ENCODE results near the gene CPT1A. TPM values are rescaled to one million over a fixed set of nuclear protein-coding genes. Genes with fewer than 3 reads are reported as not detected.

Gene CPT1A
- total RNA-seq, 1 donor from 2014 or later: 45.5 TPM

- H3K9me3 Mint-ChIP-seq: no peaks in the 10 kb centered on the region
- intact Hi-C loops (cut with micrococcal nuclease): no loop called here
Measured at GRCh38 chr11:68715456-68716122, 126.1 kb downstream of the CPT1A start.

GRCh38 chr11:68714060-68714856 is 127.5 kb downstream of the CPT1A start:
- no peaks in the 10 kb centered on the region for H3K4me1 Mint-ChIP-seq (ENCODE audit: low read depth)
- H3K4me3 Mint-ChIP-seq (ENCODE audit: low read depth): no peak overlapping the region
- H3K27me3 Mint-ChIP-seq (ENCODE audit: low read depth): peaks cover 4% of the 10 kb centered on the region
- no peaks in the 10 kb centered on the region for H3K9me3 Mint-ChIP-seq
- intact Hi-C loops (cut with micrococcal nuclease): no loop called here
- H3K27ac Mint-ChIP-seq: no peak overlapping the region
- H3K36me3 Mint-ChIP-seq (ENCODE audit: low read depth): no peaks in the 10 kb centered on the region
- DNase-seq (ENCODE audit: low spot score): no peak

More at GRCh38 chr11:68715456-68716122, 126.1 kb downstream of the CPT1A start:
- Mint-ChIP-seq H3K4me1 (ENCODE audit: low read depth) (no peaks in the 10 kb centered on the region), H3K36me3 (ENCODE audit: low read depth) (no peaks in the 10 kb centered on the region), H3K4me3 (ENCODE audit: low read depth) (no peak overlapping the region), H3K27ac (no peak overlapping the region), H3K27me3 (ENCODE audit: low read depth) (peaks cover 12% of the 10 kb centered on the region)
- no peak for DNase-seq (ENCODE audit: low spot score)

GRCh38 chr11:68711114-68711513 is 130.6 kb downstream of the CPT1A start:
- H3K27ac Mint-ChIP-seq: no peak overlapping the region
- DNase-seq (ENCODE audit: low spot score): no peak
- no peaks in the 10 kb centered on the region for H3K27me3 Mint-ChIP-seq (ENCODE audit: low read depth)
- H3K36me3 Mint-ChIP-seq (ENCODE audit: low read depth): no peaks in the 10 kb centered on the region
- H3K9me3 Mint-ChIP-seq: no peaks in the 10 kb centered on the region
- H3K4me3 Mint-ChIP-seq (ENCODE audit: low read depth): no peak overlapping the region
- H3K4me1 Mint-ChIP-seq (ENCODE audit: low read depth): no peaks in the 10 kb centered on the region
- intact Hi-C loops (cut with micrococcal nuclease): no loop called here

- Mint-ChIP-seq H3K27ac (no peak overlapping the region), H3K4me3 (ENCODE audit: low read depth) (no peak overlapping the region), H3K36me3 (ENCODE audit: low read depth) (no peaks in the 10 kb centered on the region), H3K4me1 (ENCODE audit: low read depth) (no peaks in the 10 kb centered on the region), H3K9me3 (no peaks in the 10 kb centered on the region), H3K27me3 (ENCODE audit: low read depth) (no peaks in the 10 kb centered on the region)
- no peak for DNase-seq (ENCODE audit: low spot score)
- intact Hi-C loops (cut with micrococcal nuclease): no loop called here
Measured at GRCh38 chr11:68710409-68710808, 131.3 kb downstream of the CPT1A start.

- Mint-ChIP-seq H3K27me3 (ENCODE audit: low read depth) (no peaks in the 10 kb centered on the region), H3K4me3 (ENCODE audit: low read depth) (no peak overlapping the region), H3K9me3 (no peaks in the 10 kb centered on the region), H3K4me1 (ENCODE audit: low read depth) (no peaks in the 10 kb centered on the region), H3K36me3 (ENCODE audit: low read depth) (no peaks in the 10 kb centered on the region), H3K27ac (no peak overlapping the region)
- intact Hi-C loops (cut with micrococcal nuclease): no loop called here
- DNase-seq (ENCODE audit: low spot score): no peak
Measured at GRCh38 chr11:68709062-68709461, 132.7 kb downstream of the CPT1A start.

GRCh38 chr11:68707527-68707926 is 134.2 kb downstream of the CPT1A start:
- Mint-ChIP-seq H3K9me3 (no peaks in the 10 kb centered on the region), H3K36me3 (ENCODE audit: low read depth) (no peaks in the 10 kb centered on the region), H3K27me3 (ENCODE audit: low read depth) (peaks cover 3% of the 10 kb centered on the region), H3K4me3 (ENCODE audit: low read depth) (no peak overlapping the region), H3K27ac (no peak overlapping the region), H3K4me1 (ENCODE audit: low read depth) (no peaks in the 10 kb centered on the region)
- intact Hi-C loops (cut with micrococcal nuclease): no loop called here
- DNase-seq (ENCODE audit: low spot score): no peak

- no peak for DNase-seq (ENCODE audit: low spot score)
- intact Hi-C loops (cut with micrococcal nuclease): no loop called here
- no peak overlapping the region for H3K27ac Mint-ChIP-seq
- no peak overlapping the region for H3K4me3 Mint-ChIP-seq (ENCODE audit: low read depth)
- H3K27me3 Mint-ChIP-seq (ENCODE audit: low read depth): peaks cover 6% of the 10 kb centered on the region
- no peaks in the 10 kb centered on the region for H3K4me1 Mint-ChIP-seq (ENCODE audit: low read depth)
- no peaks in the 10 kb centered on the region for H3K9me3 Mint-ChIP-seq
- no peaks in the 10 kb centered on the region for H3K36me3 Mint-ChIP-seq (ENCODE audit: low read depth)
Measured at GRCh38 chr11:68704887-68705286, 136.8 kb downstream of the CPT1A start.

Other genes starting within 250 kb of the CPT1A start
- 0.84 and 1.0 TPM in 2 replicates for gene GAL, start 157.4 kb downstream of the CPT1A start, total RNA-seq
- gene TESMIN, start 90.4 kb downstream of the CPT1A start, total RNA-seq: 3.8 and 5.5 TPM in 2 replicates
- gene MRPL21, start 61.9 kb upstream of the CPT1A start, total RNA-seq: 104 and 106 TPM in 2 replicates
- gene IGHMBP2, start 62.0 kb upstream of the CPT1A start, total RNA-seq: 31.3 and 31.6 TPM in 2 replicates
- not detected in 2 replicates for gene MRGPRD, start 139.1 kb upstream of the CPT1A start, total RNA-seq
- not detected in 2 replicates for gene MRGPRF, start 171.3 kb upstream of the CPT1A start, total RNA-seq
- gene TPCN2, start 207.0 kb upstream of the CPT1A start, total RNA-seq: 19.1 and 20.0 TPM in 2 replicates